H9 (cell line): ENCODE measurements around the gene SLC2A10. TPM values are rescaled to one million over a fixed set of nuclear protein-coding genes. Genes with fewer than 3 reads are reported as not detected.

ENCODE experiments used
- DNase-seq: peaks from one replicate; pipeline ENCODE4 v3.0.0-alpha.2; 2017
- H2AFZ ChIP-seq: one replicate; pipeline ENCODE4 v1.6.1; 2013; ENCODE audit warnings: mild to moderate bottlenecking, low read length, control low read depth, moderate library complexity
- H2AK5ac ChIP-seq: 2 replicates; pipeline ENCODE4 v1.6.1; 2013; ENCODE audit warnings: low read length, control low read depth, mixed read lengths; ENCODE audit not compliant: insufficient read length
- H2BK120ac ChIP-seq: one replicate; pipeline ENCODE4 v1.6.1; 2013; ENCODE audit warnings: low read depth, mild to moderate bottlenecking, low read length, control low read depth, inconsistent platforms; ENCODE audit not compliant: poor library complexity, severe bottlenecking
- H2BK12ac ChIP-seq: 2 replicates; pipeline ENCODE4 v1.6.1; 2013; ENCODE audit warnings: low read length, control low read depth, mixed read lengths, low read depth; ENCODE audit not compliant: insufficient read length
- H2BK15ac ChIP-seq: 2 replicates; pipeline ENCODE4 v1.6.1; 2013; ENCODE audit warnings: low read depth, low read length, control low read depth
- H2BK20ac ChIP-seq: one replicate; pipeline ENCODE4 v1.6.1; 2013; ENCODE audit warnings: low read depth, mild to moderate bottlenecking, low read length, control low read depth, inconsistent platforms; ENCODE audit not compliant: poor library complexity, severe bottlenecking
- H2BK5ac ChIP-seq: 2 replicates; pipeline ENCODE4 v1.6.1; 2013; ENCODE audit warnings: low read length, control low read depth, mixed read lengths; ENCODE audit not compliant: insufficient read length
- H3K14ac ChIP-seq: 2 replicates; pipeline ENCODE4 v1.6.1; 2013; ENCODE audit warnings: low read length, control low read depth; ENCODE audit not compliant: insufficient read depth
- H3K18ac ChIP-seq: 2 replicates; pipeline ENCODE4 v1.6.1; 2013; ENCODE audit warnings: low read depth, mild to moderate bottlenecking, mixed read lengths, low read length, control low read depth; ENCODE audit not compliant: insufficient read length
- H3K23ac ChIP-seq: 2 replicates; pipeline ENCODE4 v1.6.1; 2013; ENCODE audit warnings: low read length, control low read depth, mixed read lengths, low read depth; ENCODE audit not compliant: insufficient read length
- H3K23me2 ChIP-seq: 2 replicates; pipeline ENCODE4 v1.6.1; 2013; ENCODE audit warnings: low read depth, mild to moderate bottlenecking, mixed read lengths, low read length, control low read depth; ENCODE audit not compliant: insufficient read length, poor library complexity, severe bottlenecking
- H3K27ac ChIP-seq: 2 replicates; pipeline ENCODE4 v1.5.1; 2013; ENCODE audit warnings: low read length, control low read depth, mixed read lengths, low read depth; ENCODE audit not compliant: insufficient read length
- H3K27me3 ChIP-seq: 2 replicates; pipeline ENCODE4 v1.6.1; 2013; ENCODE audit warnings: low read length, control low read depth, inconsistent platforms; ENCODE audit not compliant: insufficient read depth
- H3K4ac ChIP-seq: 2 replicates; pipeline ENCODE4 v1.6.1; 2013; ENCODE audit warnings: low read depth, mild to moderate bottlenecking, control low read depth, inconsistent platforms, low read length, moderate library complexity
- H3K4me1 ChIP-seq: 2 replicates; pipeline ENCODE4 v1.6.1; 2013; ENCODE audit warnings: low read length, control low read depth, inconsistent platforms; ENCODE audit not compliant: insufficient read depth
- H3K4me2 ChIP-seq: 2 replicates; pipeline ENCODE4 v1.6.1; 2013; ENCODE audit warnings: low read length, control low read depth, mixed read lengths; ENCODE audit not compliant: insufficient read length, insufficient read depth
- H3K56ac ChIP-seq: 2 replicates; pipeline ENCODE4 v1.6.1; 2013; ENCODE audit warnings: low read depth, mild to moderate bottlenecking, mixed read lengths, low read length, control low read depth; ENCODE audit not compliant: insufficient read length
- H3K79me1 ChIP-seq: 2 replicates; pipeline ENCODE4 v1.6.1; 2013; ENCODE audit warnings: low read depth, mild to moderate bottlenecking, moderate library complexity, low read length, control low read depth, inconsistent platforms; ENCODE audit not compliant: insufficient read depth, poor library complexity, severe bottlenecking
- H3K79me2 ChIP-seq: 2 replicates; pipeline ENCODE4 v1.6.1; 2013; ENCODE audit warnings: low read length, control low read depth, inconsistent platforms; ENCODE audit not compliant: insufficient read depth
- H3K9ac ChIP-seq: 2 replicates; pipeline ENCODE4 v1.6.1; 2013; ENCODE audit warnings: low read length, control low read depth, mixed read lengths; ENCODE audit not compliant: insufficient read length; ENCODE audit errors: extremely low read depth
- H3K9me3 ChIP-seq: one replicate; pipeline ENCODE4 v1.6.1; 2013; ENCODE audit warnings: low read depth, low read length, inconsistent platforms; ENCODE audit not compliant: control insufficient read depth
- H3T11ph ChIP-seq: one replicate; pipeline ENCODE4 v1.6.1; 2013; ENCODE audit warnings: mild to moderate bottlenecking, low read length, control low read depth, inconsistent platforms
- H4K20me1 ChIP-seq: one replicate; pipeline ENCODE4 v1.6.1; 2013; ENCODE audit not compliant: control insufficient read depth, insufficient read length, insufficient read depth
- H4K5ac ChIP-seq: 2 replicates; pipeline ENCODE4 v1.6.1; 2013; ENCODE audit warnings: low read depth, mild to moderate bottlenecking, mixed read lengths, low read length, control low read depth; ENCODE audit not compliant: insufficient read length
- H4K8ac ChIP-seq: replicated peaks from 2 replicates; pipeline ENCODE4 v1.6.1; 2013; ENCODE audit warnings: low read length, control low read depth, mixed read lengths, low read depth; ENCODE audit not compliant: insufficient read length
- H4K91ac ChIP-seq: 2 replicates; pipeline ENCODE4 v1.6.1; 2013; ENCODE audit warnings: low read depth, mild to moderate bottlenecking, moderate library complexity, mixed read lengths, low read length, control low read depth; ENCODE audit not compliant: insufficient read length
- H3K27ac Mint-ChIP-seq, 3 experiments: 2 replicates in 2 of 3; 3 replicates in 1 of 3; pipeline ENCODE4 v1.8.0; 2020 to 2021; ENCODE audit warnings: mixed read lengths in 3 of 3, mild to moderate bottlenecking in 1 of 3, moderate library complexity in 1 of 3
- H3K27me3 Mint-ChIP-seq: 2 replicates; pipeline ENCODE4 v1.8.0; 2021; ENCODE audit warnings: low read depth, mild to moderate bottlenecking, moderate library complexity, mixed read lengths
- H3K36me3 Mint-ChIP-seq, 3 experiments: 2 replicates in 2 of 3; 3 replicates in 1 of 3; pipeline ENCODE4 v1.8.0; 2020 to 2021; ENCODE audit warnings: low read depth in 3 of 3, mixed read lengths in 3 of 3; ENCODE audit not compliant: insufficient read depth in 1 of 3
- H3K4me1 Mint-ChIP-seq, 2 experiments: 2 replicates each; pipeline ENCODE4 v1.8.0; 2020; ENCODE audit warnings: mixed read lengths in 2 of 2
- H3K4me3 Mint-ChIP-seq, 2 experiments: 2 replicates in 1 of 2; 3 replicates in 1 of 2; pipeline ENCODE4 v1.8.0; 2020 to 2021; ENCODE audit warnings: mild to moderate bottlenecking in 2 of 2, mixed read lengths in 2 of 2, moderate library complexity in 1 of 2
- H3K9me3 Mint-ChIP-seq, 2 experiments: 2 replicates in 1 of 2; 3 replicates in 1 of 2; pipeline ENCODE4 v1.8.0; 2020; ENCODE audit warnings: mild to moderate bottlenecking in 2 of 2, mixed read lengths in 2 of 2, moderate library complexity in 1 of 2
- CTCF ChIP-seq: fragments of 200-600 bp; sonication (generic); conservative IDR thresholded peaks from 3 replicates; pipeline ENCODE4 v1.8.0; 2021; ENCODE audit warnings: antibody characterized with exemption, mild to moderate bottlenecking
- WGBS: extraction: QIAGEN DNeasy Blood & Tissue Kit; methylation state at CpG from one replicate; pipeline ENCODE4 v1.1.7; 2013; ENCODE audit warnings: missing lambda C conversion rate, low lambda C conversion rate, mixed read lengths; ENCODE audit not compliant: insufficient read length; ENCODE audit errors: extremely low coverage; 5-methylcytosine and 5-hydroxymethylcytosine counted together
- total RNA-seq: library from RNA; stranded (reverse); gene quantifications from 2 replicates; pipeline ENCODE4 v1.2.1, GENCODE V29; 2021

Gene SLC2A10
- total RNA-seq, 1 experiment from 2014 or later = 8.2 TPM

- no peak overlapping the region for H3K27ac ChIP-seq
- no peak overlapping the region for H2BK120ac ChIP-seq
- no peak overlapping the region for H3K27ac Mint-ChIP-seq
- no peaks in the 10 kb centered on the region for H3K79me2 ChIP-seq
- no peaks in the 10 kb centered on the region for H4K20me1 ChIP-seq
- no peak overlapping the region for H2BK20ac ChIP-seq
- H3K79me1 ChIP-seq = no peaks in the 10 kb centered on the region
- no peaks in the 10 kb centered on the region for H3K27me3 Mint-ChIP-seq
- H3K18ac ChIP-seq = no peak overlapping the region
- no peak overlapping the region; a peak in 1 of 5 replicates for H3K4me3 Mint-ChIP-seq
- H3K56ac ChIP-seq = no peak overlapping the region
- H2AK5ac ChIP-seq = no peak overlapping the region
- H3K14ac ChIP-seq = no peak overlapping the region
- WGBS = no CpG with 5 or more reads among the region's 3 CpGs
- H3K9ac ChIP-seq = no peak overlapping the region
- H2BK15ac ChIP-seq = no peak overlapping the region
- peaks cover 14 to 37% of the 10 kb centered on the region in 2 experiments for H3K4me1 Mint-ChIP-seq
- H3K4ac ChIP-seq = no peak overlapping the region
- H3K27me3 ChIP-seq = no peaks in the 10 kb centered on the region
- no peak overlapping the region for H3K4me2 ChIP-seq
- H3K23ac ChIP-seq = no peak overlapping the region
- no peak for TF ChIP-seq CTCF
- no peaks in the 10 kb centered on the region; the same call in 1 of the 2 replicates for H3K4me1 ChIP-seq
- H2BK5ac ChIP-seq = no peak overlapping the region
- DNase-seq = no peak
- H2AFZ ChIP-seq = no peak overlapping the region
- no peaks in the 10 kb centered on the region; a peak in 1 of 7 replicates for H3K36me3 Mint-ChIP-seq
- no peak overlapping the region for H3T11ph ChIP-seq
- H3K9me3 ChIP-seq = no peaks in the 10 kb centered on the region
- H2BK12ac ChIP-seq = no peak overlapping the region
- no peaks in the 10 kb centered on the region for H3K23me2 ChIP-seq
- no peak overlapping the region for H4K8ac ChIP-seq
- H4K5ac ChIP-seq = no peak overlapping the region
- peaks cover 0 to 2% of the 10 kb centered on the region in 2 experiments for H3K9me3 Mint-ChIP-seq
- H4K91ac ChIP-seq = no peak overlapping the region
These were observed 12.6 kb upstream of the SLC2A10 start for GRCh38 chr20:46696791-46697279.
